ENCODE data around the gene SSBP1. TPM values are rescaled to one million over a fixed set of nuclear protein-coding genes. Genes with fewer than 3 reads are reported as not detected.
A peak's percentile ranks its signal among the peaks of the same experiment; 100 is the strongest.

Gene SSBP1
- total RNA-seq, 1 experiment from 2014 or later, result 174 TPM

- no TSS peak for BruUV-seq (replicated peaks)
- Histone ChIP-seq H3K36me3 (ENCODE audit: control insufficient read depth, insufficient read depth, low read length) (no peaks in the 10 kb centered on the region), H3K9me3 (ENCODE audit: control insufficient read depth, insufficient read depth, low read depth, low read length) (no peaks in the 10 kb centered on the region), H3K27me3 (ENCODE audit: control insufficient read depth, insufficient read depth, low read length) (no peaks in the 10 kb centered on the region), H3K27ac (ENCODE audit: low read length) (no peak overlapping the region), H3K4me1 (ENCODE audit: control insufficient read depth, insufficient read depth, low read length) (no peaks in the 10 kb centered on the region), H3K4me3 (ENCODE audit: low read depth in 2 of 2, low read length in 2 of 2) (no peak overlapping the region)
- TF ChIP-seq POLR2AphosphoS5 (IDR thresholded peaks at IDR 0.05; ENCODE audit: low read depth, low read length) (no peak), SIN3A (IDR thresholded peaks at IDR 0.05; ENCODE audit: borderline replicate concordance, insufficient read depth, low read depth, low read length) (no peak), CTCF (IDR thresholded peaks at IDR 0.05) (no peak), REST (IDR thresholded peaks at IDR 0.05; ENCODE audit: insufficient read depth in 1 of 2, low read depth in 2 of 2, low read length in 1 of 2) (no peak), TCF7L2 (IDR thresholded peaks at IDR 0.05; ENCODE audit: low read depth, low read length) (no peak)
- ATAC-seq (no peak), DNase-seq (ENCODE audit: low read depth, low spot score) (no peak)
- intact Hi-C loops (cut with micrococcal nuclease; ENCODE audit: unreplicated experiment), result no loop called here
- in situ Hi-C loops (cut with HindIII; ENCODE audit: low pct_unique_long_range_greater_than_20kb, low sequenced_read_pairs), result no loop called here
- ChIA-PET CTCF (no interaction called here), POLR2A (no interaction called here)
These were observed 6.5 kb upstream of the SSBP1 start for GRCh38 chr7:141731476-141732149.

- intact Hi-C loops (cut with micrococcal nuclease; ENCODE audit: unreplicated experiment), result loop anchor here (5.0 kb wide), 1 partner anchor 85 kb away; no protein-coding TSS in a partner anchor
- peak overlapping the region; percentile 88 to 100 for H3K4me3 ChIP-seq (ENCODE audit: low read depth in 2 of 2, low read length in 2 of 2)
- peak overlapping the region; percentile 98 for H3K27ac ChIP-seq (ENCODE audit: low read length)
- in situ Hi-C loops (cut with HindIII; ENCODE audit: low pct_unique_long_range_greater_than_20kb, low sequenced_read_pairs), result no loop called here
- BruUV-seq (replicated peaks), result TSS peak; percentile 66
- DNase-seq (ENCODE audit: low read depth, low spot score) (no peak), ATAC-seq (no peak)
- TF ChIP-seq CTCF (IDR thresholded peaks at IDR 0.05), result no peak
- TF ChIP-seq TCF7L2 (IDR thresholded peaks at IDR 0.05; ENCODE audit: low read depth, low read length), result no peak
- TF ChIP-seq POLR2AphosphoS5 (IDR thresholded peaks at IDR 0.05; ENCODE audit: low read depth, low read length), result no peak
- no peak for TF ChIP-seq SIN3A (IDR thresholded peaks at IDR 0.05; ENCODE audit: borderline replicate concordance, insufficient read depth, low read depth, low read length)
- TF ChIP-seq REST (IDR thresholded peaks at IDR 0.05; ENCODE audit: insufficient read depth in 1 of 2, low read depth in 2 of 2, low read length in 1 of 2), result no peak
- peaks cover 35% of the 10 kb centered on the region for H3K36me3 ChIP-seq (ENCODE audit: control insufficient read depth, insufficient read depth, low read length)
- peaks cover 12% of the 10 kb centered on the region; the same call in 1 of the 2 replicates for H3K4me1 ChIP-seq (ENCODE audit: control insufficient read depth, insufficient read depth, low read length)
- H3K27me3 ChIP-seq (ENCODE audit: control insufficient read depth, insufficient read depth, low read length), result no peaks in the 10 kb centered on the region
- ChIA-PET CTCF (interaction anchor here (0.6 to 1.3 kb wide), 2 partner anchors 64 to 87 kb away, joined by 3 to 4 read pairs; no protein-coding TSS in a partner anchor), POLR2A (interaction anchor here (0.6 to 0.8 kb wide), 2 partner anchors 75 to 817 kb away, joined by 3 read pairs; no protein-coding TSS in a partner anchor)
- H3K9me3 ChIP-seq (ENCODE audit: control insufficient read depth, insufficient read depth, low read depth, low read length), result no peaks in the 10 kb centered on the region
These were observed 881 bp upstream of the SSBP1 start for GRCh38 chr7:141737118-141737835.

Measured in Panc1 (cell line).